HG02938 (cell line): ENCODE measurements around the gene PLXND1.

Source experiments
- ATAC-seq: cut with Tn5 transposase; IDR thresholded peaks from one replicate; pipeline ENCODE4 v1.9.1; 2021; ENCODE audit warnings: mild to moderate bottlenecking, moderate library complexity; ENCODE audit not compliant: unreplicated experiment

The PLXND1 gene

GRCh38 chr3:129587566-129588210 is 18.8 kb downstream of the PLXND1 start:
- no peak for ATAC-seq

- no peak for ATAC-seq
These were observed 19.6 kb downstream of the PLXND1 start for GRCh38 chr3:129586746-129587430.

- ATAC-seq = no peak
These were observed 20.4 kb downstream of the PLXND1 start for GRCh38 chr3:129585949-129586657.

- no peak for ATAC-seq
These were observed 21.8 kb downstream of the PLXND1 start for GRCh38 chr3:129584631-129585030.

- ATAC-seq = no peak
These were observed 23.2 kb downstream of the PLXND1 start for GRCh38 chr3:129583289-129583688.

GRCh38 chr3:129582799-129583198 is 23.7 kb downstream of the PLXND1 start:
- ATAC-seq = no peak

GRCh38 chr3:129581623-129582022 is 24.9 kb downstream of the PLXND1 start:
- ATAC-seq = no peak

GRCh38 chr3:129579991-129580390 is 26.5 kb downstream of the PLXND1 start:
- no peak for ATAC-seq

GRCh38 chr3:129577925-129578786 is 28.3 kb downstream of the PLXND1 start:
- no peak for ATAC-seq

GRCh38 chr3:129577366-129577765 is 29.1 kb downstream of the PLXND1 start:
- no peak for ATAC-seq

GRCh38 chr3:129576514-129577352 is 29.7 kb downstream of the PLXND1 start:
- peak; percentile 48 for ATAC-seq

- ATAC-seq = no peak
These were observed 30.5 kb downstream of the PLXND1 start for GRCh38 chr3:129575997-129576384.

- no peak for ATAC-seq
These were observed 31.1 kb downstream of the PLXND1 start for GRCh38 chr3:129575233-129575996.

- ATAC-seq = no peak
These were observed 32.3 kb downstream of the PLXND1 start for GRCh38 chr3:129574206-129574605.

GRCh38 chr3:129573493-129573892 is 33.0 kb downstream of the PLXND1 start:
- ATAC-seq = no peak

- no peak for ATAC-seq
These were observed 33.9 kb downstream of the PLXND1 start for GRCh38 chr3:129572603-129573002.

GRCh38 chr3:129571605-129572547 is 34.6 kb downstream of the PLXND1 start:
- ATAC-seq = no peak

GRCh38 chr3:129569856-129570255 is 36.6 kb downstream of the PLXND1 start:
- ATAC-seq = no peak
